ENCODE measurements around the gene AMOT.
A peak's percentile ranks its signal among the peaks of the same experiment; 100 is the strongest.
"Not testable (repeated sequence)": the region's sequence is repeated elsewhere in the genome, so short reads cannot be mapped to it uniquely, and the experiment has no call there.

Gene AMOT

GRCh38 chrX:112840382-112841113 is at the start of gene AMOT:
TSS of gene AMOT (minus strand) at chrX:112840831. CDS start at chrX:112823126, 17,705 bp downstream.
- peak; percentile 78 for DNase-seq

- no peak for DNase-seq
Measured at GRCh38 chrX:112889400-112889799, 48.8 kb upstream of the AMOT start.

GRCh38 chrX:112888916-112889315 is 48.3 kb upstream of the AMOT start:
- no peak for DNase-seq

GRCh38 chrX:112877771-112878173 is 37.1 kb upstream of the AMOT start:
- no peak for DNase-seq

GRCh38 chrX:112874614-112875013 is 34.0 kb upstream of the AMOT start:
- DNase-seq: no peak

GRCh38 chrX:112874175-112874574 is 33.5 kb upstream of the AMOT start:
- no peak for DNase-seq

- DNase-seq: no peak
Measured at GRCh38 chrX:112868586-112868985, 28.0 kb upstream of the AMOT start.

GRCh38 chrX:112867570-112867969 is 26.9 kb upstream of the AMOT start:
- DNase-seq: no peak

- DNase-seq: no peak
Measured at GRCh38 chrX:112866175-112866574, 25.5 kb upstream of the AMOT start.

GRCh38 chrX:112865464-112866025 is 24.9 kb upstream of the AMOT start:
- peak; percentile 23 for DNase-seq

GRCh38 chrX:112863850-112864249 is 23.2 kb upstream of the AMOT start:
- DNase-seq: no peak

- no peak for DNase-seq
Measured at GRCh38 chrX:112857478-112857878, 16.8 kb upstream of the AMOT start.

- DNase-seq: not testable (repeated sequence)
Measured at GRCh38 chrX:112854901-112855300, 14.3 kb upstream of the AMOT start.

- no peak for DNase-seq
Measured at GRCh38 chrX:112852851-112853250, 12.2 kb upstream of the AMOT start.

- no peak for DNase-seq
Measured at GRCh38 chrX:112851806-112852205, 11.2 kb upstream of the AMOT start.

- no peak for DNase-seq
Measured at GRCh38 chrX:112851161-112851779, 10.6 kb upstream of the AMOT start.

GRCh38 chrX:112849016-112849415 is 8.4 kb upstream of the AMOT start:
- no peak for DNase-seq

GRCh38 chrX:112846782-112847181 is 6.2 kb upstream of the AMOT start:
- no peak for DNase-seq

GRCh38 chrX:112846187-112846586 is 5.6 kb upstream of the AMOT start:
- no peak for DNase-seq

- no peak for DNase-seq
Measured at GRCh38 chrX:112844250-112844649, 3.6 kb upstream of the AMOT start.

GRCh38 chrX:112841820-112842157 is 1.2 kb upstream of the AMOT start:
- no peak for DNase-seq

GRCh38 chrX:112841114-112841819 is 636 bp upstream of the AMOT start:
- DNase-seq: peak; percentile 89

- DNase-seq: no peak
Measured at GRCh38 chrX:112839856-112840255, 775 bp downstream of the AMOT start.

GRCh38 chrX:112837531-112837930 is 3.1 kb downstream of the AMOT start:
- no peak for DNase-seq

All from NCI-H774 (cell line).